Mesendoderm (in vitro differentiated cells): Measurements from ENCODE around the gene NLRP7.
A peak's percentile ranks its signal among the peaks of the same experiment; 100 is the strongest.
"Not testable (repeated sequence)": the region's sequence is repeated elsewhere in the genome, so short reads cannot be mapped to it uniquely, and the experiment has no call there.

Experiments used
- DNase-seq: peaks from one replicate; pipeline ENCODE4 v3.0.0; 2013
- H2AK5ac ChIP-seq: 2 replicates; pipeline ENCODE4 v1.6.1; 2013; ENCODE audit warnings: low read length, inconsistent platforms
- H2BK120ac ChIP-seq: 2 replicates; pipeline ENCODE4 v1.6.1; 2013; ENCODE audit warnings: low read depth, mild to moderate bottlenecking, low read length, moderate library complexity, mixed read lengths
- H2BK15ac ChIP-seq: replicated peaks from 2 replicates; pipeline ENCODE4 v1.6.1; 2013; ENCODE audit warnings: low read depth, mild to moderate bottlenecking, moderate library complexity
- H2BK5ac ChIP-seq: 2 replicates; pipeline ENCODE4 v1.6.1; 2013; ENCODE audit warnings: low read length, inconsistent platforms
- H3K18ac ChIP-seq: 2 replicates; pipeline ENCODE4 v1.6.1; 2013; ENCODE audit warnings: mild to moderate bottlenecking, low read length, mixed read lengths
- H3K23ac ChIP-seq: one replicate; pipeline ENCODE4 v1.6.1; 2013; ENCODE audit warnings: low read length
- H3K27ac ChIP-seq: 2 replicates; pipeline ENCODE4 v1.5.1; 2013; ENCODE audit warnings: low read depth, mild to moderate bottlenecking, inconsistent platforms, low read length, moderate library complexity
- H3K27me3 ChIP-seq: 2 replicates; pipeline ENCODE4 v1.6.1; 2013; ENCODE audit warnings: low read length, control low read depth, mild to moderate bottlenecking, inconsistent platforms; ENCODE audit not compliant: insufficient read depth, poor library complexity
- H3K36me3 ChIP-seq: 2 replicates; pipeline ENCODE4 v1.6.1; 2013; ENCODE audit warnings: low read length, inconsistent platforms; ENCODE audit not compliant: control insufficient read depth, insufficient read depth
- H3K4ac ChIP-seq: one replicate; pipeline ENCODE4 v1.6.1; 2013; ENCODE audit warnings: low read depth, mild to moderate bottlenecking, low read length, moderate library complexity
- H3K4me1 ChIP-seq: 2 replicates; pipeline ENCODE4 v1.6.1; 2013; ENCODE audit warnings: low read depth, low read length, inconsistent platforms; ENCODE audit not compliant: control insufficient read depth
- H3K4me2 ChIP-seq: 2 replicates; pipeline ENCODE4 v1.6.1; 2013; ENCODE audit warnings: low read length
- H3K4me3 ChIP-seq: 2 replicates; pipeline ENCODE4 v1.5.1; 2013; ENCODE audit warnings: mild to moderate bottlenecking, low read length
- H3K56ac ChIP-seq: one replicate; pipeline ENCODE4 v1.6.1; 2013; ENCODE audit warnings: low read length
- H3K79me1 ChIP-seq: 2 replicates; pipeline ENCODE4 v1.6.1; 2013; ENCODE audit warnings: low read length, inconsistent platforms
- H3K79me2 ChIP-seq: 2 replicates; pipeline ENCODE4 v1.6.1; 2013; ENCODE audit warnings: mild to moderate bottlenecking, low read length; ENCODE audit not compliant: control insufficient read depth, insufficient read depth
- H3K9ac ChIP-seq: 2 replicates; pipeline ENCODE4 v1.6.1; 2013; ENCODE audit warnings: low read length, inconsistent platforms
- H4K5ac ChIP-seq: one replicate; pipeline ENCODE4 v1.6.1; 2013; ENCODE audit warnings: low read length
- H4K8ac ChIP-seq: one replicate; pipeline ENCODE4 v1.6.1; 2013; ENCODE audit warnings: low read depth, mild to moderate bottlenecking, control low read depth, low read length, moderate library complexity
- WGBS: extraction: QIAGEN DNeasy Blood & Tissue Kit; methylation state at CpG from one replicate; pipeline ENCODE4 v1.1.7; 2013; ENCODE audit warnings: low lambda C conversion rate, missing lambda C conversion rate; ENCODE audit not compliant: insufficient coverage; ENCODE audit errors: extremely low coverage; 5-methylcytosine and 5-hydroxymethylcytosine counted together

Gene NLRP7

GRCh38 chr19:54918499-54918898 is 28.8 kb downstream of the NLRP7 start:
- no peak overlapping the region for H3K56ac ChIP-seq
- H3K79me2 ChIP-seq, result no peaks in the 10 kb centered on the region
- H3K9ac ChIP-seq, result no peak overlapping the region
- H3K27me3 ChIP-seq, result no peaks in the 10 kb centered on the region
- no peaks in the 10 kb centered on the region for H3K79me1 ChIP-seq
- no peak overlapping the region for H3K4ac ChIP-seq
- no peak overlapping the region for H2BK5ac ChIP-seq
- no peaks in the 10 kb centered on the region for H3K36me3 ChIP-seq
- no peak overlapping the region for H2AK5ac ChIP-seq
- no peak overlapping the region for H2BK15ac ChIP-seq
- H4K8ac ChIP-seq, result no peak overlapping the region
- no CpG with 5 or more reads among the region's 9 CpGs for WGBS
- H2BK120ac ChIP-seq, result no peak overlapping the region
- DNase-seq, result peak; percentile 19
- H3K4me3 ChIP-seq, result no peak overlapping the region
- no peak overlapping the region for H3K23ac ChIP-seq
- H3K4me1 ChIP-seq, result no peaks in the 10 kb centered on the region
- no peak overlapping the region for H3K27ac ChIP-seq
- no peak overlapping the region for H3K4me2 ChIP-seq
- no peak overlapping the region for H3K18ac ChIP-seq
- H4K5ac ChIP-seq, result no peak overlapping the region

- Histone ChIP-seq H2BK15ac (no peak overlapping the region), H4K8ac (no peak overlapping the region), H3K4ac (no peak overlapping the region), H2BK5ac (no peak overlapping the region), H3K9ac (no peak overlapping the region), H2AK5ac (no peak overlapping the region), H2BK120ac (no peak overlapping the region), H3K56ac (peak overlapping the region; percentile 34), H4K5ac (no peak overlapping the region), H3K27ac (no peak overlapping the region), H3K27me3 (no peaks in the 10 kb centered on the region), H3K79me1 (no peaks in the 10 kb centered on the region), H3K4me1 (no peaks in the 10 kb centered on the region), H3K36me3 (no peaks in the 10 kb centered on the region), H3K23ac (no peak overlapping the region), H3K4me2 (no peak overlapping the region), H3K4me3 (no peak overlapping the region), H3K18ac (no peak overlapping the region), H3K79me2 (no peaks in the 10 kb centered on the region)
- WGBS, result no CpG with 5 or more reads among the region's 11 CpGs
- DNase-seq, result no peak
These were observed 30.5 kb downstream of the NLRP7 start for GRCh38 chr19:54916822-54917221.

- H3K36me3 ChIP-seq, result not testable (repeated sequence)
These were observed 39.4 kb downstream of the NLRP7 start for GRCh38 chr19:54907899-54908298.

GRCh38 chr19:54906819-54907218 is 40.5 kb downstream of the NLRP7 start:
- H3K4me2 ChIP-seq, result no peak overlapping the region
- no peak overlapping the region for H2BK15ac ChIP-seq
- peaks cover 4% of the 10 kb centered on the region for H3K4me1 ChIP-seq
- H3K9ac ChIP-seq, result no peak overlapping the region
- H3K4ac ChIP-seq, result no peak overlapping the region
- no peak overlapping the region for H2BK120ac ChIP-seq
- no peak overlapping the region for H2BK5ac ChIP-seq
- no peak overlapping the region for H4K8ac ChIP-seq
- no peak for DNase-seq
- no peaks in the 10 kb centered on the region for H3K79me2 ChIP-seq
- no peaks in the 10 kb centered on the region for H3K36me3 ChIP-seq
- H3K27me3 ChIP-seq, result no peaks in the 10 kb centered on the region
- no peak overlapping the region for H3K27ac ChIP-seq
- no peak overlapping the region for H3K18ac ChIP-seq
- H2AK5ac ChIP-seq, result no peak overlapping the region
- H3K23ac ChIP-seq, result no peak overlapping the region
- H4K5ac ChIP-seq, result no peak overlapping the region
- no peaks in the 10 kb centered on the region for H3K79me1 ChIP-seq
- WGBS, result no CpG with 5 or more reads among the region's 7 CpGs
- peak overlapping the region; percentile 60 for H3K56ac ChIP-seq
- H3K4me3 ChIP-seq, result no peak overlapping the region

More at GRCh38 chr19:54907899-54908298, 39.4 kb downstream of the NLRP7 start:
- not testable (repeated sequence) for H3K23ac ChIP-seq, H3K9ac ChIP-seq, H2AK5ac ChIP-seq, H3K18ac ChIP-seq, H3K4me3 ChIP-seq, H2BK120ac ChIP-seq, H3K4me1 ChIP-seq, H2BK5ac ChIP-seq, H4K5ac ChIP-seq, H3K79me2 ChIP-seq, H3K27ac ChIP-seq, H4K8ac ChIP-seq, H2BK15ac ChIP-seq, DNase-seq, H3K56ac ChIP-seq, H3K79me1 ChIP-seq, H3K27me3 ChIP-seq, H3K4me2 ChIP-seq, H3K4ac ChIP-seq
- WGBS, result no CpG with 5 or more reads among the region's 5 CpGs

GRCh38 chr19:54905803-54906511 is 41.4 kb downstream of the NLRP7 start, which contains the start of gene NCR1:
Gene NCR1, plus strand, starts transcription at chr19:54906148. Its CDS starts 40 bp downstream, at chr19:54906188.
- H3K27me3 ChIP-seq, result no peaks in the 10 kb centered on the region
- no peaks in the 10 kb centered on the region for H3K36me3 ChIP-seq
- no peaks in the 10 kb centered on the region for H3K79me2 ChIP-seq
- H4K8ac ChIP-seq, result no peak within 1 kb of the TSS
- H3K4me2 ChIP-seq, result no peak within 1 kb of the TSS
- no peaks in the 10 kb centered on the region for H3K79me1 ChIP-seq
- no peak within 1 kb of the TSS for H4K5ac ChIP-seq
- peak within 1 kb of the TSS; percentile 60 for H3K56ac ChIP-seq
- no CpG with 5 or more reads among the region's 22 CpGs for WGBS
- peak within 1 kb of the TSS; percentile 68 for H3K23ac ChIP-seq
- H3K18ac ChIP-seq, result peak within 1 kb of the TSS; percentile 36
- peaks cover 4% of the 10 kb centered on the region for H3K4me1 ChIP-seq
- no peak for DNase-seq
- H2BK120ac ChIP-seq, result no peak within 1 kb of the TSS
- no peak within 1 kb of the TSS for H2AK5ac ChIP-seq
- H3K27ac ChIP-seq, result no peak within 1 kb of the TSS
- no peak within 1 kb of the TSS for H2BK5ac ChIP-seq
- no peak within 1 kb of the TSS for H3K4me3 ChIP-seq
- H3K4ac ChIP-seq, result no peak within 1 kb of the TSS
- peak within 1 kb of the TSS; percentile 27 for H3K9ac ChIP-seq
- no peak within 1 kb of the TSS for H2BK15ac ChIP-seq

- Histone ChIP-seq H3K23ac (no peak overlapping the region), H3K36me3 (no peaks in the 10 kb centered on the region), H2BK15ac (no peak overlapping the region), H3K4me2 (no peak overlapping the region), H3K27ac (no peak overlapping the region), H3K4me3 (no peak overlapping the region), H2BK120ac (no peak overlapping the region), H3K27me3 (no peaks in the 10 kb centered on the region), H4K5ac (no peak overlapping the region), H2AK5ac (no peak overlapping the region), H3K56ac (no peak overlapping the region), H3K18ac (peak overlapping the region; percentile 36), H3K4me1 (peaks cover 4% of the 10 kb centered on the region), H4K8ac (no peak overlapping the region), H2BK5ac (no peak overlapping the region), H3K79me1 (no peaks in the 10 kb centered on the region), H3K79me2 (no peaks in the 10 kb centered on the region), H3K4ac (no peak overlapping the region), H3K9ac (no peak overlapping the region)
- DNase-seq, result no peak
- no CpG with 5 or more reads among the region's 5 CpGs for WGBS
These were observed 41.9 kb downstream of the NLRP7 start for GRCh38 chr19:54905421-54905802.
